CD4-positive, CD25-positive, alpha-beta regulatory T cell (primary cell): Measurements from ENCODE around the gene VAT1. TPM values are rescaled to one million over a fixed set of nuclear protein-coding genes. Genes with fewer than 3 reads are reported as not detected.
"Not testable (repeated sequence)": the region's sequence is repeated elsewhere in the genome, so short reads cannot be mapped to it uniquely, and the experiment has no call there.

Experiments used
- ATAC-seq, 2 donors: fragments of 150-1000 bp; cut with Tn5 transposase; one replicate each; pipeline ENCODE4 v1.10.0; 2021; ENCODE audit warnings: low read depth in 2 of 2, moderate number of reproducible peaks in 2 of 2, moderate library complexity in 1 of 2
- DNase-seq, 3 donors: peaks; one replicate each; pipeline versions ENCODE4 v3.0.0 to v3.0.0-alpha.2; 2012 to 2022; ENCODE audit warnings: mixed read lengths in 1 of 3
- H3K27ac ChIP-seq: one replicate; pipeline ENCODE4 v1.7.0; 2013; ENCODE audit warnings: mild to moderate bottlenecking, low read length; ENCODE audit not compliant: insufficient read depth, poor library complexity, severe bottlenecking
- H3K27me3 ChIP-seq: one replicate; pipeline ENCODE4 v1.7.0; 2013; ENCODE audit warnings: low read length; ENCODE audit not compliant: control insufficient read depth, insufficient read depth
- H3K36me3 ChIP-seq: one replicate; pipeline ENCODE4 v1.7.0; 2013; ENCODE audit warnings: mild to moderate bottlenecking, low read length, moderate library complexity; ENCODE audit not compliant: control insufficient read depth, insufficient read depth
- H3K4me1 ChIP-seq: 2 replicates; pipeline ENCODE4 v1.7.0; 2013; ENCODE audit warnings: mild to moderate bottlenecking, low read length; ENCODE audit not compliant: insufficient read depth, control insufficient read depth, poor library complexity, severe bottlenecking
- H3K4me3 ChIP-seq: one replicate; pipeline ENCODE4 v1.7.0; 2013; ENCODE audit warnings: low read depth, mild to moderate bottlenecking, low read length, moderate library complexity
- H3K9me3 ChIP-seq, 2 experiments: 1 replicate in 1 of 2; 2 replicates in 1 of 2; pipeline ENCODE4 v1.7.0; 2013; ENCODE audit warnings: low read length in 2 of 2, mild to moderate bottlenecking in 1 of 2, moderate library complexity in 1 of 2; ENCODE audit not compliant: control insufficient read depth in 2 of 2
- H3K27ac Mint-ChIP-seq, 3 donors: one replicate each; pipeline ENCODE4 v1.8.0; 2020 to 2022; ENCODE audit warnings: mild to moderate bottlenecking in 3 of 3, mixed read lengths in 3 of 3, moderate library complexity in 2 of 3
- H3K27me3 Mint-ChIP-seq: one replicate; pipeline ENCODE4 v1.8.0; 2022; ENCODE audit warnings: mild to moderate bottlenecking, mixed read lengths
- H3K36me3 Mint-ChIP-seq: one replicate; pipeline ENCODE4 v1.8.0; 2020; ENCODE audit warnings: mixed read lengths
- H3K4me1 Mint-ChIP-seq, 4 donors: one replicate each; pipeline ENCODE4 v1.8.0; 2020 to 2022; ENCODE audit warnings: mixed read lengths in 4 of 4, mild to moderate bottlenecking in 1 of 4
- H3K4me3 Mint-ChIP-seq, 4 donors: one replicate each; pipeline ENCODE4 v1.8.0; 2020 to 2022; ENCODE audit warnings: mild to moderate bottlenecking in 4 of 4, mixed read lengths in 4 of 4, moderate library complexity in 3 of 4
- H3K9me3 Mint-ChIP-seq, 7 donors: one replicate each; pipeline ENCODE4 v1.8.0; 2020 to 2022; ENCODE audit warnings: mixed read lengths in 7 of 7, mild to moderate bottlenecking in 3 of 7, moderate library complexity in 2 of 7
- polyA plus RNA-seq, 4 donors: library from polyadenylated mRNA; unstranded; fragments of 300-500 nt; fragmentation: Illumina TruSeq; gene quantifications; one replicate each; pipeline ENCODE4 v1.2.3, GENCODE V29; 2021
- total RNA-seq: library from RNA; stranded (reverse); gene quantifications from one replicate; pipeline ENCODE4 v1.2.3, GENCODE V29; 2022

Gene VAT1
- total and polyA plus RNA-seq, 5 donors from 2014 or later = 21.9 to 51.4 (median 46.8) TPM

DNA sequence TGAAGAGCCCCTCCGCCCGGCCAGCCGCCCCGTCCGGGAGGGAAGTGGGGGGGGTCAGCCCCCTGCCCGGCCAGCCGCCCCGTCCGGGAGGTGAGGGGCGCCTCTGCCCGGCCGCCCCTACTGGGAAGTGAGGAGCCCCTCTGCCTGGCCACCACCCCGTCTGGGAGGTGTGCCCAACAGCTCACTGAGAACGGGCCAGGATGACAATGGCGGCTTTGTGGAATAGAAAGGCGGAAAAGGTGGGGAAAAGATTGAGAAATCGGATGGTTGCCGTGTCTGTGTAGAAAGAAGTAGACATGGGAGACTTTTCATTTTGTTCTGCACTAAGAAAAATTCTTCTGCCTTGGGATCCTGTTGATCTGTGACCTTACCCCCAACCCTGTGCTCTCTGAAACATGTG lies 48.9 kb downstream of the VAT1 start:
- H3K9me3 ChIP-seq, H3K36me3 ChIP-seq, H3K4me3 Mint-ChIP-seq, DNase-seq, H3K27me3 ChIP-seq, H3K27me3 Mint-ChIP-seq, H3K4me1 ChIP-seq, H3K4me1 Mint-ChIP-seq, H3K27ac ChIP-seq, H3K9me3 Mint-ChIP-seq, H3K36me3 Mint-ChIP-seq, ATAC-seq, H3K27ac Mint-ChIP-seq, H3K4me3 ChIP-seq: not testable (repeated sequence)

DNA sequence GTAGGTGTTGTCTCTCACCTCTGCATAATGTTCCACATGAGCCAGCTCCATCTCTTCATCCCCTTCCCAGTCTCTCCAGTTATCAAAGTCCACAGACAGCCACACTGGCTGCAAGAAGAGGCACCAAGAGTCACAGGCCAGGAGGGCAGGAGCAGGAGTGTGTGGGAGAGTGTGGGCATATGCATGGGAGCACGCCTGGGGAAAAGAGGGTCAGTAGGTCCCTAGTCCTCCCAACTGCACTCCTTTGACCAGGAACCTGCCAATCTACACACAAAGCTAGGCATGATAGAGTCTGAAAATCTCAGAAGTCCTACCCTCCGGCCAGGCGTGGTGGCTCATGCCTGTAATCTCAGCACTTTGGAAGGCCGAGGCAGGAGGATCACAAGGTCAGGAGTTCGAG lies 50.6 kb downstream of the VAT1 start:
- Mint-ChIP-seq H3K27me3 (no peaks in the 10 kb centered on the region), H3K27ac (no peak overlapping the region), H3K36me3 (no peaks in the 10 kb centered on the region), H3K4me1 (peaks cover 0 to 8% (median 0%) of the 10 kb centered on the region in 4 donors), H3K9me3 (peaks cover 0 to 2% (median 0%) of the 10 kb centered on the region in 7 donors), H3K4me3 (no peak overlapping the region)
- ATAC-seq (no peak), DNase-seq (no peak)
- H3K4me1 ChIP-seq = no peaks in the 10 kb centered on the region
- no peaks in the 10 kb centered on the region for H3K9me3 ChIP-seq
- no peak overlapping the region for H3K27ac ChIP-seq
- H3K27me3 ChIP-seq = no peaks in the 10 kb centered on the region
- H3K4me3 ChIP-seq = no peak overlapping the region
- H3K36me3 ChIP-seq = no peaks in the 10 kb centered on the region

DNA sequence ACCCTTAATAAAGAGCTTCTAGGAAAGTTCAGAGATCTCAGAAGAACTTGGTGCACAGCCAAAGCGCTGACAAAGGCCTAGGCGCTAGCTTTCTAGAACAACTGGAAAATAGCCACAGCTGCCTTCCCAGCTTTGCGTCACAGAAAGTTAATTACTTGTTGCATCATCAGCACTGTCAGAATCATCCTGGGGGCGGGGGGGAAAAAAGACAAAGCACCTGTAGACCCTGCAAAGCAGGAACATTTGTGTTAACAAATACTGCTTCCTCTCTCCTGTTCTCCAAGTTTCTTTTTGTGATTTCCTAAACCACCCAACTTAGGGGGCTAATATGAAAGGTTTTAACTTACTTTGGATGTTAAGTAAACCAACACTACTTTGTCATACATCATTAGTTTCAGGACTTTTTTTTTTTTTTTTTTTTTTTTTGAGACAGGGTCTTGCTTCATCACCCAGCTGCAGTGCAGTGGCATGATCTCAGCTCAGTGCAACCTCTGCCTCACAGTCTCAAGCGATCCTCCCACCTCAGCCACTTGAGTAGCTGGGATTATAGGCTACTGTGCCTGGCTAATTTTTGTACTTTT lies 53.1 kb downstream of the VAT1 start:
- Mint-ChIP-seq H3K27me3 (peaks cover 6% of the 10 kb centered on the region), H3K27ac (no peak overlapping the region)

DNA sequence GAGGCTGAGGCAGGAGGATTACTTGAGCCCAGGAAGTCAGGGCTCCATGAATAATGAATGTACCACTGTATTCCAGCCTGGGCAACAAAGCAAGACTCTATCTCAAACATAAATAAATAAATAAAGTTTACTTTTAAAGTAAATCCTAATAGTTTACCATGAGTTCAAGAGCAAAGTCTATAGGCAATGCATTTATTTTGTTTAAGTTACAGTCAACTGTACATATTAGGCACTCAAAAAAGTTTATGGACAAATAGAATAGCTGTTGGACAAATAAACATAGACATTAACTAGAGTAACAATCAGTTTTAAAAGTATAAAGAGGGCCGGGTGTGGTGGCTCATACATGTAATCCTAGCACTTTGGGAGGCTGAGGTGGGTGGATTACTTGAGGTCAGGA lies 54.3 kb downstream of the VAT1 start:
- no peaks in the 10 kb centered on the region for H3K27me3 ChIP-seq
- H3K27ac Mint-ChIP-seq = no peak overlapping the region
- H3K4me3 Mint-ChIP-seq = peak overlapping the region in 1 of 4 donors; percentile 38
- DNase-seq (no peak), ATAC-seq (no peak)
- no peaks in the 10 kb centered on the region for H3K9me3 Mint-ChIP-seq
- no peaks in the 10 kb centered on the region for H3K36me3 ChIP-seq
- no peaks in the 10 kb centered on the region for H3K9me3 ChIP-seq
- peaks cover 4% of the 10 kb centered on the region for H3K36me3 Mint-ChIP-seq
- peaks cover 5 to 23% (median 14%) of the 10 kb centered on the region in 4 donors for H3K4me1 Mint-ChIP-seq
- peaks cover 15% of the 10 kb centered on the region for H3K4me1 ChIP-seq
- H3K4me3 ChIP-seq = no peak overlapping the region
- H3K27ac ChIP-seq = no peak overlapping the region
- peaks cover 6% of the 10 kb centered on the region for H3K27me3 Mint-ChIP-seq

More for the DNA sequence above, 53.1 kb downstream of the VAT1 start:
- Mint-ChIP-seq H3K4me1 (peaks cover 4 to 13% (median 8%) of the 10 kb centered on the region in 4 donors), H3K4me3 (peak overlapping the region in 2 of 4 donors; percentile 10 to 38), H3K9me3 (no peaks in the 10 kb centered on the region), H3K36me3 (peaks cover 4% of the 10 kb centered on the region)
- Histone ChIP-seq H3K27me3 (no peaks in the 10 kb centered on the region), H3K9me3 (no peaks in the 10 kb centered on the region), H3K36me3 (no peaks in the 10 kb centered on the region), H3K27ac (no peak overlapping the region), H3K4me3 (no peak overlapping the region), H3K4me1 (peaks cover 5% of the 10 kb centered on the region)
- ATAC-seq (no peak), DNase-seq (no peak)

Other genes starting within 250 kb of the VAT1 start
- gene VPS25, start 248.9 kb downstream of the VAT1 start, total RNA-seq = 29.4 TPM
- gene VPS25, start 248.9 kb downstream of the VAT1 start, polyA plus RNA-seq = 10 to 100 TPM; 62.8 to 73.3 (median 71.4) TPM
- not detected for gene WNK4, start 241.8 kb downstream of the VAT1 start, total RNA-seq
- under 1 TPM in 1 of 4 donors, not detected in 3; 0.09 TPM for gene WNK4, start 241.8 kb downstream of the VAT1 start, polyA plus RNA-seq
- 12.8 TPM for gene COA3, start 223.7 kb downstream of the VAT1 start, total RNA-seq
- gene COA3, start 223.7 kb downstream of the VAT1 start, polyA plus RNA-seq = 100 to 1,000 TPM; 147 to 162 (median 156) TPM
- not detected for gene CNTD1, start 223.5 kb downstream of the VAT1 start, total RNA-seq
- gene CNTD1, start 223.5 kb downstream of the VAT1 start, polyA plus RNA-seq = under 1 TPM; 0.15 to 0.42 (median 0.28) TPM
- gene BECN1, start 198.1 kb downstream of the VAT1 start, total RNA-seq = 153 TPM
- 100 to 1,000 TPM; 138 to 180 (median 160) TPM for gene BECN1, start 198.1 kb downstream of the VAT1 start, polyA plus RNA-seq
- gene PSME3, start 189.0 kb downstream of the VAT1 start, total RNA-seq = 66.7 TPM
- gene PSME3, start 189.0 kb downstream of the VAT1 start, polyA plus RNA-seq = 100 to 1,000 TPM; 114 to 129 (median 127) TPM
- gene AOC2, start 177.8 kb downstream of the VAT1 start, total RNA-seq = 2.3 TPM
- gene AOC2, start 177.8 kb downstream of the VAT1 start, polyA plus RNA-seq = under 1 TPM in 1 of 4 donors, not detected in 3; 0.17 TPM
- 0.49 TPM for gene AOC3, start 171.2 kb downstream of the VAT1 start, total RNA-seq
- gene AOC3, start 171.2 kb downstream of the VAT1 start, polyA plus RNA-seq = not detected
- not detected for gene G6PC1, start 121.6 kb downstream of the VAT1 start, total RNA-seq
- not detected for gene G6PC1, start 121.6 kb downstream of the VAT1 start, polyA plus RNA-seq
- gene AARSD1, start 57.9 kb downstream of the VAT1 start, total RNA-seq = 48.5 TPM
- 10 to 100 TPM; 23.2 to 39.2 (median 28.9) TPM for gene AARSD1, start 57.9 kb downstream of the VAT1 start, polyA plus RNA-seq
- gene PTGES3L, start 42.3 kb downstream of the VAT1 start, total RNA-seq = 1.5 TPM
- not detected for gene PTGES3L, start 42.3 kb downstream of the VAT1 start, polyA plus RNA-seq
- gene RUNDC1, start 41.8 kb downstream of the VAT1 start, total RNA-seq = 14.9 TPM
- 10 to 100 TPM; 10.6 to 15.2 (median 13.2) TPM for gene RUNDC1, start 41.8 kb downstream of the VAT1 start, polyA plus RNA-seq
- 881 TPM for gene RPL27, start 24.0 kb downstream of the VAT1 start, total RNA-seq
- 1,000 to 10,000 TPM; 1,558 to 2,241 (median 2,024) TPM for gene RPL27, start 24.0 kb downstream of the VAT1 start, polyA plus RNA-seq
- 38.3 TPM for gene IFI35, start 15.6 kb downstream of the VAT1 start, total RNA-seq
- gene IFI35, start 15.6 kb downstream of the VAT1 start, polyA plus RNA-seq = 10 to 100 TPM; 62.9 to 87.6 (median 71.8) TPM
- gene RND2, start 2.8 kb upstream of the VAT1 start, total RNA-seq = not detected
- gene RND2, start 2.8 kb upstream of the VAT1 start, polyA plus RNA-seq = under 1 TPM in 3 of 4 donors, not detected in 1; 0.05 to 0.18 (median 0.08) TPM
- 5.7 TPM for gene BRCA1, start 103.0 kb upstream of the VAT1 start, total RNA-seq
- gene BRCA1, start 103.0 kb upstream of the VAT1 start, polyA plus RNA-seq = 1 to 10 TPM; 1.0 to 4.1 (median 1.8) TPM
- 65.0 TPM for gene NBR1, start 148.8 kb upstream of the VAT1 start, total RNA-seq
- 100 to 1,000 TPM in 2 of 4 donors, 10 to 100 TPM in 2; 93.6 to 104 (median 97.3) TPM for gene NBR1, start 148.8 kb upstream of the VAT1 start, polyA plus RNA-seq
- gene TMEM106A, start 189.5 kb upstream of the VAT1 start, total RNA-seq = 12.9 TPM
- gene TMEM106A, start 189.5 kb upstream of the VAT1 start, polyA plus RNA-seq = 1 to 10 TPM; 1.3 to 3.3 (median 1.9) TPM
- gene CCDC200, start 206.2 kb upstream of the VAT1 start, total RNA-seq = not detected
- not detected for gene CCDC200, start 206.2 kb upstream of the VAT1 start, polyA plus RNA-seq
- 4,537 TPM for gene RNU2-1, start 211.6 kb upstream of the VAT1 start, total RNA-seq
- gene RNU2-1, start 211.6 kb upstream of the VAT1 start, polyA plus RNA-seq = not detected